ENCODE results near the gene TCF4. TPM values are rescaled to one million over a fixed set of nuclear protein-coding genes. Genes with fewer than 3 reads are reported as not detected.

TCF4 gene
- total RNA-seq, 1 donor from 2014 or later, result 175 TPM

DNA sequence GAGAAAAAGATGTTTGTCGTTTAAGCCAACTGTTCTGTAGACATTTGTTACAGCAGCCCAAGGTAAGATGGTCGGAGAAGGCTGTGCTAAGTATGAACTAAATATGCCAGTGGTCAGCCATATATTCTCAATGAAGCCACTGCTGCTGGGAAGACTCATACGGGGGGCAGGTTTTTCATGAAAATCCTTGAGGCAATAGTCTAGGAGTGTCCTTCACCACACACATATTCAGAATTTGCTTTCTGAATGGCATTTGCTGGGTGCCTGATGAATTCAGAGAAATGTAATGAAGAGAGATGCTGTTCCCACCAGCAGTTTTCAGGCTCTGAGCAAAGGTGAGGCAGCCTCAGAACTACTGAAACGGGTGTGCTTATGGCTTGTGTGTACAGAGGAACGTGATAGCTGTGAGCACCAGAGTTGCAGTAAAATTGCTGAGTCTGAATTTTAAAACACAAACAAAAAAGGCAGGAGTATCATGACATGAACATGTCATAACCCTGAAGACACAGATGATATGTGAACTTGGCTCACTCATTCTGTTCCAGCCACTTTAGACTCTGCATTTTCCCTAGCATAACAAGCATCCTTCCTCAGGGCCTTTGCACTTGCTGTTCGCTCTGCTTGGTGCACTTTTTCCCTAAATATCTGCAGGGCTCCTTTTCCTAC, 21.3 kb upstream of the TCF4 start:
- Mint-ChIP-seq H3K36me3 (ENCODE audit: low read depth, unreplicated experiment) (no peaks in the 10 kb centered on the region), H3K27ac (ENCODE audit: unreplicated experiment) (no peak overlapping the region), H3K4me3 (ENCODE audit: unreplicated experiment) (no peak overlapping the region), H3K27me3 (ENCODE audit: unreplicated experiment) (no peaks in the 10 kb centered on the region), H3K9me3 (ENCODE audit: unreplicated experiment) (no peaks in the 10 kb centered on the region), H3K4me1 (ENCODE audit: unreplicated experiment) (peaks cover 27% of the 10 kb centered on the region)
- DNase-seq (ENCODE audit: low spot score), result no peak
- TF ChIP-seq, protein P1, sequence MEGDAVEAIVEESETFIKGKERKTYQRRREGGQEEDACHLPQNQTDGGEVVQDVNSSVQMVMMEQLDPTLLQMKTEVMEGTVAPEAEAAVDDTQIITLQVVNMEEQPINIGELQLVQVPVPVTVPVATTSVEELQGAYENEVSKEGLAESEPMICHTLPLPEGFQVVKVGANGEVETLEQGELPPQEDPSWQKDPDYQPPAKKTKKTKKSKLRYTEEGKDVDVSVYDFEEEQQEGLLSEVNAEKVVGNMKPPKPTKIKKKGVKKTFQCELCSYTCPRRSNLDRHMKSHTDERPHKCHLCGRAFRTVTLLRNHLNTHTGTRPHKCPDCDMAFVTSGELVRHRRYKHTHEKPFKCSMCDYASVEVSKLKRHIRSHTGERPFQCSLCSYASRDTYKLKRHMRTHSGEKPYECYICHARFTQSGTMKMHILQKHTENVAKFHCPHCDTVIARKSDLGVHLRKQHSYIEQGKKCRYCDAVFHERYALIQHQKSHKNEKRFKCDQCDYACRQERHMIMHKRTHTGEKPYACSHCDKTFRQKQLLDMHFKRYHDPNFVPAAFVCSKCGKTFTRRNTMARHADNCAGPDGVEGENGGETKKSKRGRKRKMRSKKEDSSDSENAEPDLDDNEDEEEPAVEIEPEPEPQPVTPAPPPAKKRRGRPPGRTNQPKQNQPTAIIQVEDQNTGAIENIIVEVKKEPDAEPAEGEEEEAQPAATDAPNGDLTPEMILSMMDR (IDR thresholded peaks at IDR 0.05; ENCODE audit: unreplicated experiment), result no peak

DNA sequence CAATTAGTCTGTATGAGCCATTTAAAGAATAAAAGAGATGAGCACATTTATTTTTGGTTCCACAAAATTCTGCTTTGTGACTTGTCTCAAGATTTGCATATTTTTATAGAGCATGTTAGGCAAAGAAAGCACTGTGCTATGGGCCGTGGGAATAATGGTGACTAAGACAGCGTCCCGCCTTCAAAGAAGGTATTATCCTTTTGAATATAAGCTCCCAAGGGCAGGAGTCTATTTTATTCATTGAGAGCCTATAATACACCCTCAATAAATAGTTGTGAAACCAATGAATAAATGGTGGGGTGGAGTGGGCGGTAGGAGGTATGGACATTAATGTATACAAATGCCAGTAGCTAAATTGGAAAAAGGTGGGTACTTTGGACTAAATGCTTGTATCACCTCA, 20.5 kb upstream of the TCF4 start:
- H3K4me1 Mint-ChIP-seq (ENCODE audit: unreplicated experiment), result peaks cover 35% of the 10 kb centered on the region
- no peaks in the 10 kb centered on the region for H3K36me3 Mint-ChIP-seq (ENCODE audit: low read depth, unreplicated experiment)
- no peak overlapping the region for H3K4me3 Mint-ChIP-seq (ENCODE audit: unreplicated experiment)
- no peak overlapping the region for H3K27ac Mint-ChIP-seq (ENCODE audit: unreplicated experiment)
- TF ChIP-seq, protein P1 (IDR thresholded peaks at IDR 0.05; ENCODE audit: unreplicated experiment), result no peak
- no peaks in the 10 kb centered on the region for H3K27me3 Mint-ChIP-seq (ENCODE audit: unreplicated experiment)
- no peak for DNase-seq (ENCODE audit: low spot score)
- H3K9me3 Mint-ChIP-seq (ENCODE audit: unreplicated experiment), result no peaks in the 10 kb centered on the region

DNA sequence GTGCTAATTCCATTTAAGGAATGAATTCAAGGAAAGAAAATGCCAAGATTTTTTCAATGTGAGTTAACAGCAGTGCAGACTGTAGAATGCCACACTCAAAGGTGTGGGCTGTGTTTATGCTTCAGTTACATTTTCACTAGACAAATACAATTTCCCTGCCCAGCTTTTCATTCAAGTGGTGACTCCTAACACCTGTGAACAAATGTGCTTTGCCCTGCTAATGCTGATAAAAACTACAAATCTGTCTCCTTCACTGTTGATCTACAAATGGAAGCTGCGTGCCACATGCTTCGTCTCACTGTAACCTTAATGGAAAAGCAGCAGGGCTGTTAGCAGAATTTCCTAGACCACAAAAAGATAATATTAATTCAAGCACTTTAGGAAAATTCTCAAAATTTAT, 19.8 kb upstream of the TCF4 start:
- TF ChIP-seq, protein P1 (IDR thresholded peaks at IDR 0.05; ENCODE audit: unreplicated experiment), result no peak
- H3K9me3 Mint-ChIP-seq (ENCODE audit: unreplicated experiment), result no peaks in the 10 kb centered on the region
- no peak for DNase-seq (ENCODE audit: low spot score)
- no peak overlapping the region for H3K27ac Mint-ChIP-seq (ENCODE audit: unreplicated experiment)
- H3K36me3 Mint-ChIP-seq (ENCODE audit: low read depth, unreplicated experiment), result no peaks in the 10 kb centered on the region
- peaks cover 37% of the 10 kb centered on the region for H3K4me1 Mint-ChIP-seq (ENCODE audit: unreplicated experiment)
- H3K27me3 Mint-ChIP-seq (ENCODE audit: unreplicated experiment), result no peaks in the 10 kb centered on the region
- H3K4me3 Mint-ChIP-seq (ENCODE audit: unreplicated experiment), result no peak overlapping the region

DNA sequence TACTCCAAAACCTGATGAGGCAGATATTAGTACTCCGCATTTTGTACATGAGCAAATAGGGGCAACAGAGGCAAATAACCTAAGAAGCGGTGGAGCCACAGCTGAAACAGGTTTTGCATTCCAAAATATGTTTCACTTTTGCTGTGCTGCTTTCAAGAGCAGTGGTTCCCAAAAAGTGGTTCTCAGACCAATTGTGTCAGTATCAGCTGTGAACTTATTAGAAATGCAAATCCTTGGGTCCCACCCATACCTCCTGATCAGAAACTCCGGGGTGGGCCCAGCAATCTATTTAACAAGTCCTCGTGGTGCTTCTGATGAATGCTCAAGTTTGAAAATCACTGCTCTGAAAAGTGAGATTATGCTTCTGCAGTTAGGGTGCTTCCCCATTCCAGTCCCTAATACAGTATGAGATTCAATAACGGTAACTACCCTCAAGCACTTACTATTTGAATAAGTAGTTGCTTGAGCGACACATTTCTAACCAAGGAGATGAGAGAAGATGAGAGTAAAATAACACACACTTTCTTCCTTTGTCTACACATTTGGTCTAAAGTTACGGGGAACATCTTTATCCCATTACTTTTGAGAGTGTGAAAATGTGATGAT, 17.8 kb upstream of the TCF4 start:
- Mint-ChIP-seq H3K9me3 (ENCODE audit: unreplicated experiment) (no peaks in the 10 kb centered on the region), H3K4me1 (ENCODE audit: unreplicated experiment) (peaks cover 37% of the 10 kb centered on the region), H3K27ac (ENCODE audit: unreplicated experiment) (no peak overlapping the region), H3K4me3 (ENCODE audit: unreplicated experiment) (no peak overlapping the region), H3K36me3 (ENCODE audit: low read depth, unreplicated experiment) (no peaks in the 10 kb centered on the region), H3K27me3 (ENCODE audit: unreplicated experiment) (no peaks in the 10 kb centered on the region)
- TF ChIP-seq, protein P1 (IDR thresholded peaks at IDR 0.05; ENCODE audit: unreplicated experiment), result no peak
- no peak for DNase-seq (ENCODE audit: low spot score)

DNA sequence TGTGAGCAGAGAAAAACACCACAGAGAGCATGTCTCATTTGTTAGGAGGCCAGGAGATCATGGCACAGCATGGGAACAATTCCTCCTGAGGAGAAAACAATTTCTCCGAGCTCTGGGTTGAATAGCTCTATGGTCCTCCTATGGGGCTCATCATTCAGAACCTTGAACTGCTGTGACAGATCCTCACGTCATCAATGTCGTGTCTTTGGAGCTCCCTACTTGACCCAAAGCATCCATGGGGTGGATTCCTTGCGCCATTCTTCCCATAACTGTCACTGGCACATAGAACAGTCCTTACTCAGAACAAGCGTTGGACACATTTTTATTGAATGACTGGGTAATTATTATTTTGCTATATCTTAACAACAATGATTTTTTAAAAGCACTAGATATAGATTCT, 15.8 kb upstream of the TCF4 start:
- no peaks in the 10 kb centered on the region for H3K9me3 Mint-ChIP-seq (ENCODE audit: unreplicated experiment)
- no peak overlapping the region for H3K4me3 Mint-ChIP-seq (ENCODE audit: unreplicated experiment)
- no peaks in the 10 kb centered on the region for H3K36me3 Mint-ChIP-seq (ENCODE audit: low read depth, unreplicated experiment)
- H3K27me3 Mint-ChIP-seq (ENCODE audit: unreplicated experiment), result no peaks in the 10 kb centered on the region
- peaks cover 37% of the 10 kb centered on the region for H3K4me1 Mint-ChIP-seq (ENCODE audit: unreplicated experiment)
- DNase-seq (ENCODE audit: low spot score), result no peak
- TF ChIP-seq, protein P1 (IDR thresholded peaks at IDR 0.05; ENCODE audit: unreplicated experiment), result no peak
- no peak overlapping the region for H3K27ac Mint-ChIP-seq (ENCODE audit: unreplicated experiment)

Measured in endothelial cell (in vitro differentiated cells).